Upper lobe of left lung (tissue), 4 donors: ENCODE data around the gene VSTM4.
A peak's percentile ranks its signal among the peaks of the same experiment; 100 is the strongest.

ENCODE experiments used
- CTCF ChIP-seq, 6 experiments: fragments of 450-650 bp in 4 of 6; fragments of 200-600 bp in 2 of 6; sonication (generic) in 2 of 6; IDR thresholded peaks; one replicate each; pipeline ENCODE4 v1.5.1; 2016 to 2019; ENCODE audit warnings: antibody characterized with exemption in 6 of 6
- EP300 ChIP-seq, 4 donors: sonication (generic); formaldehyde crosslinking; IDR thresholded peaks; one replicate each; pipeline ENCODE4 v1.5.1; 2017; ENCODE audit warnings: antibody characterized with exemption in 4 of 4, control low read depth in 2 of 4
- POLR2A ChIP-seq, 4 donors: fragments of 450-650 bp; IDR thresholded peaks; one replicate each; pipeline ENCODE4 v1.5.1; 2016 to 2017; ENCODE audit warnings: antibody characterized with exemption in 4 of 4, mild to moderate bottlenecking in 2 of 4
- POLR2AphosphoS5 ChIP-seq, 2 donors: sonication (generic); formaldehyde crosslinking; IDR thresholded peaks; one replicate each; pipeline ENCODE4 v1.5.1; 2017; ENCODE audit warnings: antibody characterized with exemption in 2 of 2

- TF ChIP-seq POLR2AphosphoS5 (IDR thresholded peaks at IDR 0.05) (peak in 1 of 2 donors; percentile 14), CTCF (IDR thresholded peaks at IDR 0.05) (peak in 1 of 6 experiments; percentile 5), POLR2A (IDR thresholded peaks at IDR 0.05) (no peak), EP300 (IDR thresholded peaks at IDR 0.05) (peak in 1 of 4 donors; percentile 51)
Measured at GRCh38 chr10:49135575-49136313, 20.4 kb upstream of the VSTM4 start.
